ENCODE measurements around the gene ACBD4.

DNA sequence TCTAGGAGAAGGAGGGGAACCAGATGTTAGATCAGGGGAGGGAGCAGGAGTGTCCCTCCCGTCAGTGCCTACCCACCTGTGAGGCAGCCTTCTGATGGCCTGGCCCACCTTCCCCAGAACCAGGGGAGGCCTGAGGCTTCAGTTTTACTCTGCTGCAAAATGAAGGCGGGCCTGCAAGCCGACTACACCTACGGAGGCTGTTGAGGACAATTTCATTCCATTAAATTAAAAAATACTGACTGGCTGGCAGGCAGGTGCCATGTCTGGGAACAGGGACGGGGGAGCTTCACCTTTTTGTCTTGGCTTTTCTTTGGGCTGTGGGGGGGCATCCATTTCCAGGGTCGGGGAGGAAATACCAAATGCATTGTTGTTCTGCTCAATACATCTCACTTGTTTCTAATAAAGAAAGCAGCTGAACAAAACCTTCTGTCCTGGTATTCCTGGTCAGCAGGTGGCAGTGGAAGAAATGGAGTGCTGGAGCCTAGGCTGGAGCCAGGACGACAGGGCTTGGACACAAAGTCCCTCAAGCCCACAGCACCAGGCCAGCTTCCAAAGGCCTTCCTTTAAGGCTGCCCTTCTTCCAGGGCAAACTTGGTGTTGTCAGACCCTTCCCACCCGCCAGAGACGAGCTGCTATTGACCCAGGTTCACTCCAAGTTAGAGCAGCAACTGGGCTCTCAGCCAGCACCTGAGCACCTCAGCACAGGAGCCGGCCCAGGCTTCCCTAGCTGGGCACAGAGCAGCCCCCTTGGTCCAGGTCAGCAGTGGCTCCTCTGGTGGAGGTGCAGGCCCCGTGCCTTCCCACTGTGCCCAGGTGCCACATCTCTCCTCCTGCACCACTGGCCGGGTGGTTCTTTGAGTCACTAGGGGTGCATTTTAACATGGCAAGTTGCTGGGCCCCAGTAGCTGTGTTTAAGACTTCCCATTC is 26.6 kb upstream of the ACBD4 start:
- TF ChIP-seq, protein P1, sequence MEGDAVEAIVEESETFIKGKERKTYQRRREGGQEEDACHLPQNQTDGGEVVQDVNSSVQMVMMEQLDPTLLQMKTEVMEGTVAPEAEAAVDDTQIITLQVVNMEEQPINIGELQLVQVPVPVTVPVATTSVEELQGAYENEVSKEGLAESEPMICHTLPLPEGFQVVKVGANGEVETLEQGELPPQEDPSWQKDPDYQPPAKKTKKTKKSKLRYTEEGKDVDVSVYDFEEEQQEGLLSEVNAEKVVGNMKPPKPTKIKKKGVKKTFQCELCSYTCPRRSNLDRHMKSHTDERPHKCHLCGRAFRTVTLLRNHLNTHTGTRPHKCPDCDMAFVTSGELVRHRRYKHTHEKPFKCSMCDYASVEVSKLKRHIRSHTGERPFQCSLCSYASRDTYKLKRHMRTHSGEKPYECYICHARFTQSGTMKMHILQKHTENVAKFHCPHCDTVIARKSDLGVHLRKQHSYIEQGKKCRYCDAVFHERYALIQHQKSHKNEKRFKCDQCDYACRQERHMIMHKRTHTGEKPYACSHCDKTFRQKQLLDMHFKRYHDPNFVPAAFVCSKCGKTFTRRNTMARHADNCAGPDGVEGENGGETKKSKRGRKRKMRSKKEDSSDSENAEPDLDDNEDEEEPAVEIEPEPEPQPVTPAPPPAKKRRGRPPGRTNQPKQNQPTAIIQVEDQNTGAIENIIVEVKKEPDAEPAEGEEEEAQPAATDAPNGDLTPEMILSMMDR (IDR thresholded peaks at IDR 0.05): peak in 3 of 5 experiments; percentile 15 to 35 (median 17)
- no peak for TF ChIP-seq POLR2AphosphoS5 (IDR thresholded peaks at IDR 0.05)
- no peak for TF ChIP-seq POLR2A (IDR thresholded peaks at IDR 0.05)

Measured in transverse colon (tissue), 4 donors.